GM12878 (cell line): ENCODE measurements around the gene ASAP2. TPM values are rescaled to one million over a fixed set of nuclear protein-coding genes. Genes with fewer than 3 reads are reported as not detected.

ENCODE experiments used
- ATAC-seq: fragments of 200-7000 bp; cut with Tn5 transposase; 3 replicates; pipeline ENCODE4 v1.9.1; 2020; ENCODE audit warnings: mild to moderate bottlenecking, moderate library complexity
- BruUV-seq: library from RNA; stranded (reverse); fragments of 400-500 nt; replicated peaks from 2 replicates; lab custom pipeline; 2021; lab: Mats Ljungman, UMichigan
- CTCF ChIA-PET: fragments of 300-600 bp; sonication (Branson Sonifier 250); formaldehyde crosslinking; extraction: SDS; loops from one replicate; lab custom pipeline; 2021; ENCODE audit warnings: inconsistent platforms; lab: Yijun Ruan, JAX
- POLR2A ChIA-PET: fragments of 350-600 bp; formaldehyde crosslinking; extraction: SDS; loops from one replicate; lab custom pipeline; 2021; ENCODE audit warnings: inconsistent platforms; lab: Charles Lee
- RAD21 ChIA-PET: fragments of 300-600 bp; sonication (Branson Sonifier 250); formaldehyde crosslinking; loops from one replicate; lab custom pipeline; 2023; ENCODE audit warnings: antibody characterized with exemption; ENCODE audit not compliant: unreplicated experiment; lab: Charles Lee
- SMC1A ChIA-PET: fragments of 300-600 bp; sonication (Branson Sonifier 250); formaldehyde crosslinking; loops from one replicate; lab custom pipeline; 2023; ENCODE audit not compliant: unreplicated experiment, uncharacterized antibody; lab: Charles Lee
- DNase-seq: peaks from one replicate; pipeline ENCODE4 v3.0.0-alpha.2; 2011; ENCODE audit warnings: low read depth, low spot score
- FAIRE-seq: peaks from 3 replicates; lab custom pipeline; 2011; peaks lifted over from hg19 to GRCh38; lab: Jason Lieb, UNC
- H2AFZ ChIP-seq: 2 replicates; pipeline ENCODE4 v1.6.0; 2011; ENCODE audit warnings: low read depth, low read length, control low read depth; ENCODE audit not compliant: control insufficient read depth
- H3K27ac ChIP-seq: 2 replicates; pipeline ENCODE4 v1.5.1; 2011; ENCODE audit warnings: control low read depth; ENCODE audit not compliant: control insufficient read depth, insufficient read depth
- H3K27me3 ChIP-seq, 2 experiments: replicated peaks in 1 of 2; 2 replicates each; pipeline versions ENCODE4 v1.6.0 to v1.6.1; 2011; ENCODE audit warnings: low read length in 1 of 2; ENCODE audit not compliant: control insufficient read depth in 2 of 2, insufficient read depth in 2 of 2
- H3K36me3 ChIP-seq, 2 experiments: 2 replicates each; pipeline ENCODE4 v1.5.1; 2011; ENCODE audit warnings: low read length in 1 of 2; ENCODE audit not compliant: control insufficient read depth in 2 of 2, insufficient read depth in 2 of 2
- H3K4me1 ChIP-seq: 2 replicates; pipeline ENCODE4 v1.6.1; 2011; ENCODE audit warnings: mild to moderate bottlenecking, low read length, moderate library complexity, mixed read lengths; ENCODE audit not compliant: control insufficient read depth, insufficient read depth
- H3K4me2 ChIP-seq: 2 replicates; pipeline ENCODE4 v1.6.0; 2011; ENCODE audit warnings: control low read depth; ENCODE audit not compliant: control insufficient read depth, insufficient read depth
- H3K4me3 ChIP-seq: fragments of 200-600 bp; sonication (generic); 2 replicates; pipeline ENCODE4 v1.5.1; 2016
- H3K79me2 ChIP-seq: 2 replicates; pipeline ENCODE4 v1.6.0; 2011; ENCODE audit warnings: low read length; ENCODE audit not compliant: control insufficient read depth, insufficient read depth
- H3K9ac ChIP-seq: 2 replicates; pipeline ENCODE4 v1.8.0; 2011; ENCODE audit warnings: low read length, control low read depth, mixed read lengths; ENCODE audit not compliant: control insufficient read depth, insufficient read depth
- H3K9me3 ChIP-seq: replicated peaks from 3 replicates; pipeline ENCODE4 v1.5.1; 2011; ENCODE audit warnings: mild to moderate bottlenecking, low read length; ENCODE audit not compliant: control insufficient read depth, insufficient read depth
- H4K20me1 ChIP-seq: 2 replicates; pipeline ENCODE4 v1.6.0; 2011; ENCODE audit not compliant: control insufficient read depth, insufficient read depth
- ATF3 ChIP-seq: IDR thresholded peaks from 2 replicates; pipeline ENCODE4 v1.6.1; 2011; ENCODE audit warnings: low read depth, mild to moderate bottlenecking, low read length, moderate library complexity, borderline replicate concordance; ENCODE audit errors: extremely low read depth
- BACH1 ChIP-seq: fragments of 450-650 bp; IDR thresholded peaks from 2 replicates; pipeline ENCODE4 v1.6.1; 2017; ENCODE audit warnings: mild to moderate bottlenecking, borderline replicate concordance
- CBX3 ChIP-seq: fragments of 200-600 bp; sonication (generic); IDR thresholded peaks from 2 replicates; pipeline ENCODE4 v1.6.1; 2016; ENCODE audit warnings: low read depth, borderline replicate concordance
- CREM ChIP-seq: IDR thresholded peaks from 2 replicates; pipeline ENCODE4 v1.6.1; 2014; ENCODE audit warnings: antibody characterized with exemption, low read depth
- CTCF ChIP-seq, 3 experiments: IDR thresholded peaks in 2 of 3; conservative IDR thresholded peaks in 1 of 3; 2 replicates each; pipeline ENCODE4 v1.5.1; 2011; ENCODE audit warnings: low read depth in 3 of 3, low read length in 3 of 3, mild to moderate bottlenecking in 3 of 3, control low read depth in 2 of 3, moderate library complexity in 2 of 3, inconsistent platforms in 1 of 3, mixed read lengths in 1 of 3; ENCODE audit not compliant: control insufficient read depth in 2 of 3, insufficient read depth in 1 of 3; ENCODE audit errors: extremely low read depth in 1 of 3
- FOXM1 ChIP-seq: IDR thresholded peaks from 2 replicates; pipeline ENCODE4 v1.6.1; 2012; ENCODE audit warnings: low read depth, mild to moderate bottlenecking, inconsistent platforms, low read length, moderate library complexity
- KLF5 ChIP-seq: fragments of 450-650 bp; IDR thresholded peaks from 2 replicates; pipeline ENCODE4 v1.6.1; 2014; ENCODE audit warnings: mild to moderate bottlenecking; ENCODE audit not compliant: partially characterized antibody
- RELB ChIP-seq: fragments of 450-650 bp; IDR thresholded peaks from 2 replicates; pipeline ENCODE4 v1.6.1; 2017; ENCODE audit warnings: low read depth, mild to moderate bottlenecking, moderate library complexity
- SUPT20H ChIP-seq: IDR thresholded peaks from 2 replicates; pipeline ENCODE4 v1.6.1; 2011; ENCODE audit warnings: low read depth, mild to moderate bottlenecking, low read length, moderate library complexity, borderline replicate concordance; ENCODE audit not compliant: control insufficient read depth
- YBX1 ChIP-seq: fragments of 450-650 bp; IDR thresholded peaks from 2 replicates; pipeline ENCODE4 v1.6.1; 2016; ENCODE audit warnings: antibody characterized with exemption
- ZBTB4 ChIP-seq: fragments of 450-650 bp; formaldehyde crosslinking; IDR thresholded peaks from 2 replicates; pipeline ENCODE4 v1.4.0; 2022; ENCODE audit warnings: mild to moderate bottlenecking, moderate library complexity
- WGBS: methylation state at CpG from one replicate; pipeline ENCODE4 v1.1.6; 2016; ENCODE audit warnings: low lambda C conversion rate; ENCODE audit not compliant: insufficient replicate concordance, insufficient coverage; ENCODE audit errors: missing lambda C conversion rate; 5-methylcytosine and 5-hydroxymethylcytosine counted together
- in situ Hi-C: fragments of 300-500 bp; cut with MboI; formaldehyde crosslinking; loops from 9 replicates; pipeline ENCODE4 v1.14.3; 2018; ENCODE audit warnings: mixed read lengths
- intact Hi-C: fragments of 100-400 bp; cut with micrococcal nuclease; formaldehyde crosslinking; loops from one replicate; pipeline ENCODE4 v1.14.2; 2022; ENCODE audit not compliant: unreplicated experiment
- polyA plus RNA-seq, 11 experiments: library from polyadenylated mRNA; depleted of rRNA in 4 of 11; unstranded in 6 of 11; stranded (reverse) in 5 of 11; fragments of >200 nt; fragmentation: Nextera tagmentation in 4 of 11; fragmentation: Illumina TruSeq in 1 of 11; extraction: Ambion mirVana in 4 of 11; extraction: Trizol in 1 of 11; gene quantifications; 1 replicate in 1 of 11; 2 replicates in 10 of 11; pipeline versions ENCODE4 v1.2.1 to v1.2.3, GENCODE V29; 2011 to 2016; ENCODE audit warnings: inconsistent platforms in 2 of 11, missing spikeins in 2 of 11, low read depth in 1 of 11
- total RNA-seq, 4 experiments: library from RNA; depleted of rRNA in 3 of 4; stranded (reverse); fragments of >200 nt in 3 of 4; fragmentation: Illumina TruSeq in 1 of 4; extraction: Trizol in 1 of 4; gene quantifications; 2 replicates each; pipeline versions ENCODE4 v1.2.1 to v1.2.3, GENCODE V29; 2013 to 2021
- TF ChIP-seq, protein P1 (sequence below): IDR thresholded peaks from 2 replicates; pipeline ENCODE4 v1.6.1; 2011; ENCODE audit warnings: mild to moderate bottlenecking, low read depth, low read length, moderate library complexity; ENCODE audit not compliant: insufficient replicate concordance

ASAP2 gene
- total and polyA plus RNA-seq, 10 of the 15 experiments (the other 5 are each of a cell fraction or from before 2014, with no cell fraction given), result 0.05 to 0.27 (median 0.07) TPM; not detected in 4

DNA sequence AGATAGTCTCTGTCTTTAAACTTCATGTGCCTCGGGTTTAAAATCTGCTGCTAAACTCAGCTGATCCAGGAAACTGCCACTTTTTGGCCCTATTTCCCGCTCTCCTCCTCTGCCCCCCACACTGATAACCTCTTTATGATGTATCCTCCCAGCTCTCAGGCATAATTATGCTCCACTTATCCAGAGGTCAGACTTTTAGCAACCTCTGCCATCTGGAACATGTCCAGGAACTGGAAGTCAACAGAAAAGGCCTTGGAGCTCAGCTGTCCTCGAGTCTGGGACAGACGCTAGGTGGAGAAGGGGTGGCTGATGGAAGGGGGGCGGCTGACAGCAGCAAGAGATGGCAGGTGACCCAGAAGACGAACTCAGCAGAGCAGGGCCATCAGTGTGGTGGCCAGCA, 41.2 kb downstream of the ASAP2 start (continued):
- TF ChIP-seq, protein P1, sequence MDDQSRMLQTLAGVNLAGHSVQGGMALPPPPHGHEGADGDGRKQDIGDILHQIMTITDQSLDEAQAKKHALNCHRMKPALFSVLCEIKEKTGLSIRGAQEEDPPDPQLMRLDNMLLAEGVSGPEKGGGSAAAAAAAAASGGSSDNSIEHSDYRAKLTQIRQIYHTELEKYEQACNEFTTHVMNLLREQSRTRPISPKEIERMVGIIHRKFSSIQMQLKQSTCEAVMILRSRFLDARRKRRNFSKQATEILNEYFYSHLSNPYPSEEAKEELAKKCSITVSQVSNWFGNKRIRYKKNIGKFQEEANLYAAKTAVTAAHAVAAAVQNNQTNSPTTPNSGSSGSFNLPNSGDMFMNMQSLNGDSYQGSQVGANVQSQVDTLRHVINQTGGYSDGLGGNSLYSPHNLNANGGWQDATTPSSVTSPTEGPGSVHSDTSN, result no peak

DNA sequence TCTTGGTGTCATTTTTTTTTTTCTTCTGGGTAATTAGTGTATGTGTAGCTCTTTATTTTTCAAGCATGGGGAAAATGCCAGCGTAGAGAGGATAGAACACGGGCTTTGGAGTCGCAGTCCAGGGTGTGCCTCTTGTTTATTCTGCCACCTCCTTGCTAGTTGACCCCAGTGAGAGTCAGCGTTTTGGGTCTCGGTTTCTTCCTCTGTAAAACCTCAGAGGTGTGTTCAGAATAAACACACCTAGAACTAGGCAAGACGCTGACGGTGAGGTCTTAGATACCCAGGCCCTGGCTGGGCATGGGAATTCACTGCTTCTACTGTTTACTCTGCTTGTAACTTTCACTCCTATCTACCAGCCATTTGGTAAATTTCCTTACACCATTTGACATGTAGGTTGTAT, 41.8 kb downstream of the ASAP2 start:
- intact Hi-C loops, result no loop called here
- no peaks in the 10 kb centered on the region for H3K4me1 ChIP-seq
- in situ Hi-C loops, result no loop called here
- WGBS, result 31% methylated on average over 7 of the region's 7 CpGs
- H3K36me3 ChIP-seq, result no peaks in the 10 kb centered on the region
- no peaks in the 10 kb centered on the region; a peak in 1 of 4 replicates for H3K27me3 ChIP-seq
- ATAC-seq (no peak), DNase-seq (no peak), FAIRE-seq (no peak)
- H2AFZ ChIP-seq, result no peak overlapping the region
- no peaks in the 10 kb centered on the region for H4K20me1 ChIP-seq
- no peaks in the 10 kb centered on the region for H3K9me3 ChIP-seq
- POLR2A ChIA-PET, result no interaction called here
- no peak overlapping the region for H3K4me2 ChIP-seq
- CTCF ChIA-PET, result no interaction called here
- H3K27ac ChIP-seq, result no peak overlapping the region
- H3K9ac ChIP-seq, result no peak overlapping the region
- no TSS peak for BruUV-seq
- H3K79me2 ChIP-seq, result no peaks in the 10 kb centered on the region
- no peak overlapping the region for H3K4me3 ChIP-seq
- SMC1A ChIA-PET, result no interaction called here
- RAD21 ChIA-PET, result no interaction called here
- no peak for TF ChIP-seq FOXM1
- TF ChIP-seq ZBTB4 (CRISPR knock-in tag), result no peak
- no peak for TF ChIP-seq YBX1
- TF ChIP-seq BACH1, result no peak
- no peak for TF ChIP-seq RELB
- TF ChIP-seq ATF3, result no peak
- no peak for TF ChIP-seq CBX3
- TF ChIP-seq SUPT20H, result no peak
- no peak for TF ChIP-seq KLF5
- no peak for TF ChIP-seq CREM
- TF ChIP-seq, protein P1, result no peak
- no peak for TF ChIP-seq CTCF (IDR thresholded peaks at IDR 0.05 in 2 of 3, conservative IDR thresholded peaks at IDR 0.05 in 1 of 3; ENCODE audit: control insufficient read depth in 2 of 3, extremely low read depth in 1 of 3, insufficient read depth in 1 of 3, low read depth in 3 of 3, low read length in 3 of 3)
